CD4-positive, alpha-beta T cell treated with Interleukin-10 for 1 hour (primary cell): Measurements from ENCODE around the gene UNC13A.
"Not testable (repeated sequence)": the region's sequence is repeated elsewhere in the genome, so short reads cannot be mapped to it uniquely, and the experiment has no call there.

ENCODE experiments used
- DNase-seq: peaks from one replicate; pipeline ENCODE4 v3.0.0-alpha.2; 2020

UNC13A gene

GRCh38 chr19:17601683-17602082 is 86.5 kb downstream of the UNC13A start:
- DNase-seq = no peak

GRCh38 chr19:17599780-17600179 is 88.4 kb downstream of the UNC13A start:
- DNase-seq = no peak

GRCh38 chr19:17598953-17599352 is 89.2 kb downstream of the UNC13A start:
- no peak for DNase-seq

- DNase-seq = not testable (repeated sequence)
These were observed 90.1 kb downstream of the UNC13A start for GRCh38 chr19:17598063-17598462.

GRCh38 chr19:17594296-17594695 is 93.9 kb downstream of the UNC13A start:
- DNase-seq = not testable (repeated sequence)

GRCh38 chr19:17590866-17591265 is 97.3 kb downstream of the UNC13A start:
- DNase-seq = no peak

GRCh38 chr19:17585395-17585794 is 102.8 kb downstream of the UNC13A start:
- not testable (repeated sequence) for DNase-seq

- DNase-seq = no peak
These were observed 104.0 kb downstream of the UNC13A start for GRCh38 chr19:17584132-17584531.

GRCh38 chr19:17582613-17583012 is 105.5 kb downstream of the UNC13A start:
- no peak for DNase-seq

- no peak for DNase-seq
These were observed 106.8 kb downstream of the UNC13A start for GRCh38 chr19:17581211-17581874.

- DNase-seq = no peak
These were observed 107.5 kb downstream of the UNC13A start for GRCh38 chr19:17580470-17581144.

- DNase-seq = peak; percentile 21
These were observed 108.4 kb downstream of the UNC13A start for GRCh38 chr19:17579661-17580244.

- DNase-seq = no peak
These were observed 110.6 kb downstream of the UNC13A start for GRCh38 chr19:17577457-17578097.

GRCh38 chr19:17576758-17577456 is 111.2 kb downstream of the UNC13A start:
- DNase-seq = no peak

GRCh38 chr19:17575871-17576757 is 112.0 kb downstream of the UNC13A start:
- DNase-seq = no peak

GRCh38 chr19:17572638-17573037 is 115.5 kb downstream of the UNC13A start:
- DNase-seq = no peak

GRCh38 chr19:17570791-17571190 is 117.4 kb downstream of the UNC13A start:
- DNase-seq = no peak

GRCh38 chr19:17570291-17570690 is 117.9 kb downstream of the UNC13A start:
- not testable (repeated sequence) for DNase-seq

GRCh38 chr19:17567940-17568339 is 120.2 kb downstream of the UNC13A start:
- DNase-seq = no peak

GRCh38 chr19:17565611-17566010 is 122.5 kb downstream of the UNC13A start:
- DNase-seq = no peak

GRCh38 chr19:17564781-17565180 is 123.4 kb downstream of the UNC13A start:
- no peak for DNase-seq

GRCh38 chr19:17562561-17562960 is 125.6 kb downstream of the UNC13A start:
- DNase-seq = no peak
